ENCODE measurements around the gene PMM1. TPM values are rescaled to one million over a fixed set of nuclear protein-coding genes. Genes with fewer than 3 reads are reported as not detected.

Gene PMM1
- total and polyA plus RNA-seq, 2 of the 13 experiments (the other 11 are each of a cell fraction or from before 2014, with no cell fraction given): 17.8 to 95.6 TPM

GRCh38 chr22:41544671-41545476 lies 44.8 kb downstream of the PMM1 start (continued):
- TF ChIP-seq PAXIP1 (CRISPR knock-in tag; conservative IDR thresholded peaks at IDR 0.05): 0 out of 2 replicates have a peak, but pooled peaks have one; percentile 8
- peak; percentile 37; the same call in 1 of the 2 replicates for TF ChIP-seq TARDBP (CRISPR knock-in tag; IDR thresholded peaks at IDR 0.05)
- TF ChIP-seq, protein P1, sequence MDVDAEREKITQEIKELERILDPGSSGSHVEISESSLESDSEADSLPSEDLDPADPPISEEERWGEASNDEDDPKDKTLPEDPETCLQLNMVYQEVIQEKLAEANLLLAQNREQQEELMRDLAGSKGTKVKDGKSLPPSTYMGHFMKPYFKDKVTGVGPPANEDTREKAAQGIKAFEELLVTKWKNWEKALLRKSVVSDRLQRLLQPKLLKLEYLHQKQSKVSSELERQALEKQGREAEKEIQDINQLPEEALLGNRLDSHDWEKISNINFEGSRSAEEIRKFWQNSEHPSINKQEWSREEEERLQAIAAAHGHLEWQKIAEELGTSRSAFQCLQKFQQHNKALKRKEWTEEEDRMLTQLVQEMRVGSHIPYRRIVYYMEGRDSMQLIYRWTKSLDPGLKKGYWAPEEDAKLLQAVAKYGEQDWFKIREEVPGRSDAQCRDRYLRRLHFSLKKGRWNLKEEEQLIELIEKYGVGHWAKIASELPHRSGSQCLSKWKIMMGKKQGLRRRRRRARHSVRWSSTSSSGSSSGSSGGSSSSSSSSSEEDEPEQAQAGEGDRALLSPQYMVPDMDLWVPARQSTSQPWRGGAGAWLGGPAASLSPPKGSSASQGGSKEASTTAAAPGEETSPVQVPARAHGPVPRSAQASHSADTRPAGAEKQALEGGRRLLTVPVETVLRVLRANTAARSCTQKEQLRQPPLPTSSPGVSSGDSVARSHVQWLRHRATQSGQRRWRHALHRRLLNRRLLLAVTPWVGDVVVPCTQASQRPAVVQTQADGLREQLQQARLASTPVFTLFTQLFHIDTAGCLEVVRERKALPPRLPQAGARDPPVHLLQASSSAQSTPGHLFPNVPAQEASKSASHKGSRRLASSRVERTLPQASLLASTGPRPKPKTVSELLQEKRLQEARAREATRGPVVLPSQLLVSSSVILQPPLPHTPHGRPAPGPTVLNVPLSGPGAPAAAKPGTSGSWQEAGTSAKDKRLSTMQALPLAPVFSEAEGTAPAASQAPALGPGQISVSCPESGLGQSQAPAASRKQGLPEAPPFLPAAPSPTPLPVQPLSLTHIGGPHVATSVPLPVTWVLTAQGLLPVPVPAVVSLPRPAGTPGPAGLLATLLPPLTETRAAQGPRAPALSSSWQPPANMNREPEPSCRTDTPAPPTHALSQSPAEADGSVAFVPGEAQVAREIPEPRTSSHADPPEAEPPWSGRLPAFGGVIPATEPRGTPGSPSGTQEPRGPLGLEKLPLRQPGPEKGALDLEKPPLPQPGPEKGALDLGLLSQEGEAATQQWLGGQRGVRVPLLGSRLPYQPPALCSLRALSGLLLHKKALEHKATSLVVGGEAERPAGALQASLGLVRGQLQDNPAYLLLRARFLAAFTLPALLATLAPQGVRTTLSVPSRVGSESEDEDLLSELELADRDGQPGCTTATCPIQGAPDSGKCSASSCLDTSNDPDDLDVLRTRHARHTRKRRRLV (CRISPR knock-in tag; IDR thresholded peaks at IDR 0.05): no peak
- TF ChIP-seq ZNF383 (CRISPR knock-in tag; IDR thresholded peaks at IDR 0.05; ENCODE audit: borderline replicate concordance): no peak
- TF ChIP-seq RCOR2 (CRISPR knock-in tag; IDR thresholded peaks at IDR 0.05): no peak
- TF ChIP-seq, protein P2, sequence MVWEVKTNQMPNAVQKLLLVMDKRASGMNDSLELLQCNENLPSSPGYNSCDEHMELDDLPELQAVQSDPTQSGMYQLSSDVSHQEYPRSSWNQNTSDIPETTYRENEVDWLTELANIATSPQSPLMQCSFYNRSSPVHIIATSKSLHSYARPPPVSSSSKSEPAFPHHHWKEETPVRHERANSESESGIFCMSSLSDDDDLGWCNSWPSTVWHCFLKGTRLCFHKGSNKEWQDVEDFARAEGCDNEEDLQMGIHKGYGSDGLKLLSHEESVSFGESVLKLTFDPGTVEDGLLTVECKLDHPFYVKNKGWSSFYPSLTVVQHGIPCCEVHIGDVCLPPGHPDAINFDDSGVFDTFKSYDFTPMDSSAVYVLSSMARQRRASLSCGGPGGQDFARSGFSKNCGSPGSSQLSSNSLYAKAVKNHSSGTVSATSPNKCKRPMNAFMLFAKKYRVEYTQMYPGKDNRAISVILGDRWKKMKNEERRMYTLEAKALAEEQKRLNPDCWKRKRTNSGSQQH (CRISPR knock-in tag; IDR thresholded peaks at IDR 0.05; ENCODE audit: low read depth): no peak
- no peak for TF ChIP-seq ZNF430 (CRISPR knock-in tag; IDR thresholded peaks at IDR 0.05)
- TF ChIP-seq ZNF484 (CRISPR knock-in tag; IDR thresholded peaks at IDR 0.05; ENCODE audit: borderline replicate concordance, low read depth): no peak
- no peak for TF ChIP-seq ZNF510 (CRISPR knock-in tag; IDR thresholded peaks at IDR 0.05; ENCODE audit: low read depth)
- TF ChIP-seq MNT (IDR thresholded peaks at IDR 0.05): no peak
- TF ChIP-seq ARID2 (CRISPR knock-in tag; IDR thresholded peaks at IDR 0.05; ENCODE audit: borderline replicate concordance): no peak
- no peak for TF ChIP-seq JUNB (CRISPR knock-in tag; IDR thresholded peaks at IDR 0.05; ENCODE audit: borderline replicate concordance)

All from HepG2 (cell line).